GM13977 (cell line): ENCODE data around the gene CANT1.

Experiments used
- DNase-seq: peaks from one replicate; pipeline ENCODE4 v3.0.0; 2012; ENCODE audit warnings: low spot score
- CTCF ChIP-seq: IDR thresholded peaks from 2 replicates; pipeline ENCODE4 v1.5.1; 2012; ENCODE audit warnings: mild to moderate bottlenecking, control low read depth; ENCODE audit not compliant: insufficient read depth; ENCODE audit errors: extremely low read depth, missing control alignments
- in situ Hi-C: fragments of 300-500 bp; cut with MboI; formaldehyde crosslinking; loops from one replicate; pipeline ENCODE4 v1.12.0; 2022; ENCODE audit warnings: low sequenced_read_pairs, low pct_unique_long_range_greater_than_20kb, mixed read lengths, inconsistent platforms; ENCODE audit not compliant: unreplicated experiment

CANT1 gene

GRCh38 chr17:78977681-78977943, 32.0 kb downstream of the CANT1 start:
- in situ Hi-C loops, result loop anchor here (10.0 kb wide), 1 partner anchor 113 kb away; no protein-coding TSS in a partner anchor
- DNase-seq, result no peak
- TF ChIP-seq CTCF, result no peak

- no peak for DNase-seq
- TF ChIP-seq CTCF, result no peak
- in situ Hi-C loops, result loop anchor here (10.0 kb wide), 1 partner anchor 112 kb away; no protein-coding TSS in a partner anchor
Observed at GRCh38 chr17:78976907-78977680, 32.5 kb downstream of the CANT1 start.

GRCh38 chr17:78974635-78975591, 34.7 kb downstream of the CANT1 start:
- DNase-seq, result peak; percentile 38
- in situ Hi-C loops, result loop anchor here (10.0 to 25.0 kb wide), 2 partner anchors 110 to 488 kb away; no protein-coding TSS in a partner anchor
- no peak for TF ChIP-seq CTCF

GRCh38 chr17:78973792-78974520, 35.6 kb downstream of the CANT1 start:
- no peak for TF ChIP-seq CTCF
- in situ Hi-C loops, result loop anchor here (10.0 to 25.0 kb wide), 2 partner anchors 109 to 487 kb away; no protein-coding TSS in a partner anchor
- DNase-seq, result no peak

- no peak for DNase-seq
- TF ChIP-seq CTCF, result no peak
- in situ Hi-C loops, result loop anchor here (10.0 to 25.0 kb wide), 2 partner anchors 108 to 486 kb away; no protein-coding TSS in a partner anchor
Observed at GRCh38 chr17:78973196-78973595, 36.4 kb downstream of the CANT1 start.
